GM18507 (cell line): ENCODE measurements around the gene EFCAB3.
A peak's percentile ranks its signal among the peaks of the same experiment; 100 is the strongest.
"Not testable (repeated sequence)": the region's sequence is repeated elsewhere in the genome, so short reads cannot be mapped to it uniquely, and the experiment has no call there.

Experiments
- DNase-seq: peaks from one replicate; pipeline ENCODE4 v3.0.0; 2011; ENCODE audit warnings: low read depth; ENCODE audit not compliant: insufficient read length; ENCODE audit errors: extremely low spot score
- FAIRE-seq: peaks from 2 replicates; lab custom pipeline; 2011; peaks lifted over from hg19 to GRCh38; lab: Jason Lieb, UNC

Gene EFCAB3

DNA sequence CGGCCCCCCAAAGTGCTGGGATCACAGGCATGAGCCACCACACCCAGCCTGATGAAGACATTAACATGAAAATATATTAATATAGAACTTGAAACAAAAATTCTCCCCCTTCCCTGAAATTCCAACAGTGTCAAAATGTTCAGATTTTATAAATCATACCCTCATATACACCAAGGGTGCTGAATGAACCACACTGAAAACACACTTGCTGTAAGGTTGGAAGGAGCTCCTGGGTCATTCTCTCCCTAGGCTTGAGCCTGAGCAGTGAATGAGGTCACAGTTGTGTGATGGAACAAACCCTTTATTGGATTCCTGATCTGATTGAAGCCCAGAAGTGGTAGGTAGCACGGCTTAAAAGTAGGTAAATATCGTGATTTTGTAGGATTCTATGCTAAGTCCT is at the start of gene EFCAB3:
Gene EFCAB3 (plus strand): TSS at position 301 of the 400 bp plus-strand sequence. CDS start 2,427 bp downstream, outside the sequence.
- FAIRE-seq = no peak
- DNase-seq = no peak

DNA sequence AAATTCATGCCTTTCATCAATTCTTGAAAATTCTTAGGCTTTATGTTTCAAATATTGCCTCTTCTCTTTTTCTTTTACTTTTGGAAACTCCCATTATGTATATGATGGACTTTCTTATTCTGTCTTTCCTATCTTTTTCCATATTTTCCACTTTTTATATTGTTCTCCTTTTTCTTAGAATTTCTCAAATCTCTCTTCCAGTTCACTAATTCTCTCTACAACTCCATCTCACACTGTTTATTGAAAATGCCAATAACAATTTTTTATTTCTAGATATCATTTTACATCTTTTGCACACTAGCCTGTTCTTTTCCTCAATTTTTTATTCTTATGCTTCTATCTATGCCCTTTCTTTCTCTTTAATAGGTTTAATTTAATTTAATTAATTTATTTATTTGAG is 43.8 kb upstream of the EFCAB3 start:
- FAIRE-seq (no peak), DNase-seq (no peak)

DNA sequence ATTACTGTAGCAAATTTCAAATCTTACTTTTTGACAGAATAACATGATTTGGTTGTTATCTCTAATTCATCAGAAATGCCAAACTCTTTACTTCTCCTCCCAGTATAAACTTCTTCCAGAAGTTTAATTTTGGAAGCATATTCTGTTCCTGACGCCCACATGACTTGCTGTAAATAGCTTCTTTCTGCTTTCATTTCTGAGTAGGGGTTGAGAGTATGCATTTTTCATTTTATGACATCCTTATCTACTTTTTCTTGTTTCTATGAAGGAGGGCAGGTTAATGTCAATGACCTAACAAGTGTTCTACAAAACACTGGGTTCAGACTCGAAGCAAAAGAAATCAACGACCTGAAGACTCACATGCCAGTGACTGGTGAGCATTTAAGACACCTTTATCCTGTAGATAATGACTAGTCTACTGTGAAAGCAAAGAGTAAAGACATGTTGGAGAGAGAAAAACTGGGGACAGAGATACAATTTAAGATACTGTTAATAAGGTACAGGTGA is 36.5 kb upstream of the EFCAB3 start:
- DNase-seq (no peak), FAIRE-seq (no peak)

DNA sequence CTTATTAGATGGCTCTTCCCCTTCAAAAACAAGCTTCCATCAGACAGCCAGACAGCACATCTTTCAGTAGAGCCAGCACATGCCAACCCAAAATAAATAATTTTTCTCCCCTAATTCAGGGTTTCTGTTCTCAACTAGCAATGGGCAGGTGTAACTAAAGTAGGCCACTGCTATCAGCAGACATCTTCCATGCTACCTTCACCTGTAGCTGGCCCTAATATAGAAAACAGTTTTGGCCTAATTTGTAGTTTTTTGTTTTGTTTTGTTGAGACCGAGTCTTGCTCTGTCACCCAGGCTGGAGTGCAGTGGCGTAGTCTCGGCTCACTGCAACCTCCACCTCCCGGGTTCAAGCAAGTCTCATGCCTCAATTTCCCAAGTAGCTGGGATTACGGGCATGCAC is 29.2 kb upstream of the EFCAB3 start:
- no peak for FAIRE-seq
- no peak for DNase-seq

DNA sequence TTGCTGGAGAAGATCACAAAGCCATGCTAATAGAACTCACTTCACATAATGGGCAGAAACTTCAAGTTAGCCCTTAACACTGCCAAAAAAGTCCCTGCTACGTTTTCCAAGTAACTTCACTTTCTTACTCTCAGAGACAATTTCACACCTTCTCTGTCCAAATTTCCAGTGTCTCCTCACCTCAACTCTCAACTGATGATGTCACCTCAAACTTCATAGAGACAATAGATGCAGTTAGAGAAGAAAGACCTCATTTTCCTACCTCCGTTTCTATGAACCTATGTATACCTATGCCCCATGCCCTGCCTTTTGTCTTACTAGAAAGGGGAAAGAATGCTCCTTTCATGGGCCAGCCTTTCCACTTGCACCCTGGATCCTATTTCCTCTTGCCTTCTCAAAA is 14.2 kb upstream of the EFCAB3 start:
- DNase-seq = no peak
- FAIRE-seq = no peak

DNA sequence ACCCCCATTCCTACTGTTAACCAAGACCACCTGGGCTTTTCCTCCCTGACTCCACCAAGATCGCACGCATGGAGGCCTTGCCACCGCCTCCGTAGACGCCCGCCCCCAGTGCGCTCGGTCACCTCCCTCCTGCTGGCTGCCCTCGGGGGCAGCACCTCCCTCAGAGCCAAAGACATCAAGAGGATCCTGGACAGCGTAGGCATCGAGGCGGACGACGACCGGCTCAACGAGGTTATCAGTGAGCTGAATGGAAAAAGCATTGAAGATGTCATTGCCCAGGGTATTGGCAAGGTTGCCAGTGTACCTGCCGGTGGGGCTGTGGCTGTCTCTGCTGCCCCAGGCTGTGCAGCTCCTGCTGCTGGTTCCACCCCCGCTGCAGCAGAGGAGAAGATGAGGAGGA is 1.2 kb downstream of the EFCAB3 start:
- FAIRE-seq = no peak
- no peak for DNase-seq

DNA sequence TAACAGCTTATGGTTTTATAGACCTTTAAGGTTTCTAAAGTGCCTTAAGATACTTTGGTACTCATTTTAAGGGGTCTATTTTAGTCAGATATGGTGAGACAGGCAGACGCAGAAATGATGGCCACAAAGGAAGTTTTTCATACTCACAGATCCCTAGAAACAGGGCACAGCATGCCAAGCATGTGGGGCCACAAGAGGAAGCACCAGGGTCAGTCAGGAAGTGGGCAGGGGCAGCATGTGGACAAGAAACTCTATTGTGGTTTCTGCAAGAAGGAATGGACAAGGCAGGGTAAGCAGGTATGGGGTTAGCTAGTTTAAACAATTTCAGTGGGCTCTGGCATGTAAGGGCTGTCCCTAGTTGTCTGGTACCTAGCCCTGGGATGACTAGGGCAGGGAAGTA is 8.5 kb downstream of the EFCAB3 start:
- no peak for DNase-seq
- no peak for FAIRE-seq

DNA sequence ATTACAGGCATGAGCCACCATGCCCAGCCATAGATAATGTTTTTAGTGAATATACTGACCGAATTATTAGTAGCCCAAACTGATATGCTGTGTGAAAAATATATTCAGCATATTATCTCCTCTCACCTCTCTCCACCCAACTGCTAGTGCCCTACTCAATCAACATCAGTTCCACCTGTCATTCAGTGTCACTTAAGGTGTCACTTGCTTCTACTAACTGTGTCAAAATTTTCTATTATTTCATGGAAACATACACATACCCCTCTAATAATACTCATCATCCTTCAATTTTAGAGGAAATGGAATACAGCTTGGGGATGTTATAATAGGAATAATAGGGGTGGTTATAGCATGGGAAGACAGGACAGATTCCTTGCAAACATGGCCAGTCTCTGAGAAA is 12.6 kb downstream of the EFCAB3 start:
- FAIRE-seq (no peak), DNase-seq (no peak)

DNA sequence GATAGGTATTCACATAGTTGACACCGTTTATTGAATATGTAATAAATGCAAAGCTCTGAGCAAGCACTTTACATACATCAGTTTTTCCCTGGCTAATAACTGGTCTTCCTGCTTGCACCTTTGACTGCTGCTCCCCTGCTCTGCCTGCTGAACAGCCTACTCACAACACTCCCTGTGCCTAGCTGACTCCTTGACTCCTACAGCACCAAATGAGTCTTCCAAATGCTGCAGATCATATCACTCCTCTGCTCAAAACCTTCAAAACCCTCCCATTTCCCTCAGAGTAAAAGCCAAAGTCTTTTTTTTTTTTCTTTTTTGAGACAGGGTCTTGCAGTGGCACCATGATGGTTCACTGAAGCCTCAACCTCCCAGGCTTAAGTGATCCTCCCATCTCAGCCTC is 18.5 kb downstream of the EFCAB3 start:
- no peak for DNase-seq
- no peak for FAIRE-seq

DNA sequence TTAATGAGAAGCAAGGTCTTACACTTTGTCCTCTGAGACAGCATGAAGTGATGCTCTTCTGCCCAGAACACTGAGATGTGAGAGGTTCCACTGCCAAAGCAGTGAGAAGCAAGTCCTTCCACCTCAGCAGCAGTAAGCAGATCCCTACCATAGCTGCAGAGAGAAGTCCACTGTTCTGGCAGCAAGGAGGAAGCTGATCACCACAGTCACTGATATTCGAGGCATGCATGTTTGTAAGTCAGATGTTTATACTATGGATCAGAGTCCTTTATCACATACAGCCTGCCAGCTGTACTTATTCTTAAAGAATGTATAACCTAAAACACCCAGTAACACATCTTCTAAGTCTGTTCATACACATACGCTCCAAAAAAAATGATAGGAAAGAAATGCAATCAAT is 25.1 kb downstream of the EFCAB3 start:
- FAIRE-seq = no peak
- DNase-seq = no peak

DNA sequence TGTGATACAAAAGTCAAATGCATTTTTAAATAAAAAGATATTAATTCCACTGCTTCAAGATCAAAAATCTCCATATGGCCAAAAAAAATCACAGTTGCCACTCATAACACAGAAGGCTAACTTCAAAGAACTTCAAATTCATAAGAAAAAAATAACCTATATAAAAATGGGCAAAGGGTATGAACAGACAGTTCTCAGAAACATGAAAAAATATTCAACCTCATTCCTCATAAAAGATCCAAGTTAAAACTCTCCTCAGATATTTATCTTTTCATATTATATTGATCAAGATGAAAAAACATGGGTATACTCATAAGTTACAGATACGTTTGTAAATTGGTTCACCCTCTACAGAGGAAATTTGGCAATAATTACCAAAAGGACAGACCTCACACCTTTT is 32.7 kb downstream of the EFCAB3 start:
- DNase-seq, FAIRE-seq: not testable (repeated sequence)

DNA sequence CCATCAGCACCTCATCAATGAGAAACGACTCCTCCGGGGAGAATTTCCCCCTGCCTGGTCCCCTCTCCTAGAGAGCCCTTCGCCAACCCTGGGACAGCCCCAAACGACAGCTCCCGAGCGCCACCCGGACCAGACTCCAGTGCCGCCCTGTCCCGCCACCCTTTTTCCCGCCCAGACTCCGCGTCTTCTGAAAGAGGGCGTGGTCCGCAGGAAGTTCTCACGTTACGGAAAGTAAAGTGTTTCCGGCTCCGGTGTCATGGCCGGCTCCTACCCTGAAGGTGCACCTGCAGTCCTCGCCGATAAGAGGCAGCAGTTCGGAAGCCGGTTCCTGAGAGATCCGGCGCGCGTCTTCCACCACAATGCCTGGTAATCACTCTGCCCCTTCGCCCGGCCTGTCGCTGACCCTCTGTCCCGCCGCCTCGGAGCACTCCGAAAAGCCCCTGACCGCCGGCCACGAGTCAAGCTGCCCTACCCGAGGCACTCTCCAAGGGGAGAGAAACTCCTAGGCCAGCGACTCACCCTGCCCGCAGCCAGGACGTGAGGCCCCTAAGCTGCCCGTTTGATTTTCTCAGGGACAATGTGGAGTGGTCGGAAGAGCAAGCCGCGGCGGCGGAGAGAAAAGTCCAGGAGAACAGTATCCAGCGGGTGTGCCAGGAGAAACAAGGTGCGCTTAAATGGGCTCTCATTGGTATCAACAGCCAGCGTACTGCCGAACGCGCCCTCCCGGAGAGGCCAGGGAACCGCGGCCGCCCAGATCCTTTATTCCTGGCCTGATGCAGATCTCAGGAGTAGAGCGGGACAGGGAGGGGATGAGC is 43.5 kb downstream of the EFCAB3 start, which contains the start of gene METTL2A:
Gene METTL2A (plus strand): TSS at position 251 of the 815 bp plus-strand sequence. CDS start 6 bp downstream, at position 257.
- FAIRE-seq (peak; percentile 93), DNase-seq (peak; percentile 45)

DNA sequence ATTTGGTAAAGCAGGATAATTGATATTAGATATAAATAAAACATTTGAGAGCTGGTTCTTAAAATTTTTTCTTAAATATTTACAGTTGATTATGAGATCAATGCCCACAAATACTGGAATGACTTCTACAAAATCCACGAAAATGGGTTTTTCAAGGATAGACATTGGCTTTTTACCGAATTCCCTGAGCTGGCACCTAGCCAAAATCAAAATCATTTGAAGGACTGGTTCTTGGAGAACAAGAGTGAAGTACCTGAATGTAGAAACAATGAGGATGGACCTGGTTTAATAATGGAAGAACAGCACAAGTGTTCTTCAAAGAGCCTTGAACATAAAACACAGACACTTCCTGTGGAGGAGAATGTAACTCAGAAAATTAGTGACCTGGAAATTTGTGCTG is 45.9 kb downstream of the EFCAB3 start:
- FAIRE-seq = not testable (repeated sequence)

DNA sequence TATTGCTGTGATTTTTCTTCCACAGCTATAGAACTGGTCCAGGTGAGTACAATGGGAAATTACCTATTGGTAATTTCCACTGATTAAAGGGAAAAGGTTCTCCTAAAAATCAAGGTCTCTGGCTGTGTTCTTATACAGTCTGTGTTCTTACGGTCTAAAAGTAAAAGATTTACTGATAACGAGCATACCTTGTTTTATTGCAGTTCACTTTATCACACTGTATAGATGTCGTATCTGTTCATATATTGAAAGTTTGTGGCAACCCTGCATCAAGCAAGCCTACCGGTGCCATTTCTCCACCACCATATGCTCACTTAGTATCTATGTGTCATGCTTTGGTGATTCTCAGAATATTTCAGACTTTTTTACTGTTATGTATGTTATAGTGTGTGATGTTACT is 54.9 kb downstream of the EFCAB3 start:
- not testable (repeated sequence) for FAIRE-seq, DNase-seq

More for the DNA sequence above, 45.9 kb downstream of the EFCAB3 start:
- DNase-seq = not testable (repeated sequence)

DNA sequence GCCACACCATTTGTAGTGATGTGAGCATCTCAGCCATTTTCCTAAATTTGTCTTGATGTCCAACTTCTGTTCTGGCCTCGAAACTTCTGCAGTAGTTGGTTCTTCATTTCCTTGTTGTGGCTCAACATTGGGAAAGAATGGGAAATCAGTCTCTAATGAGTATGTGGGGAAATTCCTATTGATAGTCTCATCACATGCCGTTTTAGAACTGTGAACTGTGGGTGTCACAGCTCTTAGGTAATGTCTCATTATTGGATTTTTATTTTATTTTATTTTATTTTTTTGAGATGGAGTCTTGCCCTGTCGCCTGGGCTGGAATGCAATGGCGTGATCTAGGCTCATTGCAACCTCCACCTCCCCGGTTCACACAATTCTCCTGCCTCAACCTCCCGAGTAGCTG is 60.8 kb downstream of the EFCAB3 start:
- not testable (repeated sequence) for DNase-seq, FAIRE-seq

DNA sequence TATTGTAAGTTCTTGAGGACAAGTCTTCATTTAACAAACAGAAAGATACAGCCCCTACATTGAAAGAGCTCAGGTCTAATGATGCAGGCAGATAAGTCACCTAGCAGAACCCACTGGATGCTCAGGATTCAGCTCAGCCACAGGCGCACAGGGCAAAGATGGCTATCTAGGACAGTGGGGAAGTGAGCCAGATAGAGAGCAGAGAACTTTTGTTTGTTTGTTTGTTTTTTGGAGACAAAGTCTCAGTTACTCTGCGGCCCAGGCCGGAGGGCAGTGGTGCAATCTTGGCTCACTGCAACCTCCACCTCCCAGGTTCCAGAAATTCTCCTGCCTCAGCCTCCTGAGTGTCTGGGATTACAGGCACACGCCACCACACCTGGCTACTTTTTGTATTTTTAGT is 63.7 kb downstream of the EFCAB3 start:
- FAIRE-seq (no peak), DNase-seq (no peak)

DNA sequence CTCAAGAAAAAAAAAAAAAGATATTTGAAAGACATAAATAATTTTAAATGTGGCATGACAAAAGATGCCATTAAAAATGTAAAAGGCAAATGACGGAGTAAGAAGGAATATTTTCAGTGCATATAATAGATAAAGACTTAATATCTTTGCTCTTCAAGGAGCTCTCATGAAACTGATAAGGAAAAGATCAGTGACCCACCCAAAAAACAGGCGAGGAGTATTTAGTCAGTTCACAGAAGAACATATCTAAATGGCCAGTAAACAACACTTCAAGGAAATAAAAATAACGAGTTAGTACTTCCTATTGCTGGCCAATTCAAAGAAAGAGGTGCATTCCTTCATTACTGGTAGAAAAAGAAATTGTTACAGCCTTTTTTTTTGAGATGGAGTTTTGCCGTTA is 65.4 kb downstream of the EFCAB3 start:
- FAIRE-seq, DNase-seq: not testable (repeated sequence)

DNA sequence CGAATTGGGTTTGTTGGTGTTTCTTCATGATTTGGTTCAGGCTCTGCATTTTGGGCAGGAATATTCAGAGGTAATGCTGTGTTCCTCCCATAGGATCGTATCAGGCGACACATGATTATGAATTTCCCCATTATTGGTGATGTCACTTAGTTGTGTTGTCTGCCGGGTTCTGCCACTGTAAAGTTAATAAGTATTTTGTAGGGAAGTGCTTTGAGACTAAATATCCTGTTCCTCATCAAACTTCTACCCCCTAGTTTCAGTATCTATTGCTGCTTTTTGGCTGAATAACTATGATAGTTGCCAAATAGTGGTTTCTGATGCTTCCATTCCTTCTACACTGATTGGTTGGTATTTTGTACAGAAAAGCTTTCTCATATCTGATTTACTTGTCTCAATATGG is 71.8 kb downstream of the EFCAB3 start:
- not testable (repeated sequence) for DNase-seq
- FAIRE-seq = peak; percentile 55

DNA sequence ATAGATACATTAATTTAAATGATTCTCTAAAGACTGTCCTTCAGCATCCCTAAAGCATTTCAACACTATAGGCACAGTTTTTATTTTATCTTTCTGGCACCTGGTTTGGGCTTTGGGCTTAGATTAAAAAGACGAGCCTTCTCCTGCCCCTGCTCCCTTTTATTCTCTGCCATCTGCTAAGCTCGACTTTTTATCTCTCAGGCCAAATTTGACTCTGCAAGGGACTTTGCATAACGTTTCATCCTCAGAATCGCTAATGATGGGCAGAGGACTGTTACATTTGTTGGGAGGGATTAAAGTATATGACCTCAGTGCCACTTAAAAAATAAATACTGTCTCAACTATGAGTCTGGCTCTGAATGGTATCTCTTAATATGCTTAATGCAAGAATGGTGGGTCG is 72.7 kb downstream of the EFCAB3 start:
- not testable (repeated sequence) for DNase-seq, FAIRE-seq

DNA sequence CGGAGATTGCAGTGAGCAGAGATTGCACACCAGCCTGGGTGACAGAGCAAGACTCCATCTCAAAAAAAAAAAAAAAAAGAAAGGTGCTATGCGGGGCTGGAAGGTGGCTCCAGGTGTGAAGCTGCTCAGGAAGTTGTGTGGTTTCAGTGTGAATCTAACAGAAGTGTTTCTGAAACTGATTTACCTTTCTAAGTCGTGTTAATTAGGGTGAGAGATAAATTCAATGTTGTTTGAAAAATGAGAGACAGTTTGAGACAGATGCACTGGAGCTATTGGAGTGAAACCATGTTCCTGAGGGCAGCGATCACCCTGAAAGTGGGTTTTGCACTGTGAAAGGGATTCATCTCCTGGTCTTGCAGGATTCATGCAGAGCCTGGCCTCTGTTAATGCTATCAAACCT is 73.3 kb downstream of the EFCAB3 start:
- FAIRE-seq = peak; percentile 85
- not testable (repeated sequence) for DNase-seq

DNA sequence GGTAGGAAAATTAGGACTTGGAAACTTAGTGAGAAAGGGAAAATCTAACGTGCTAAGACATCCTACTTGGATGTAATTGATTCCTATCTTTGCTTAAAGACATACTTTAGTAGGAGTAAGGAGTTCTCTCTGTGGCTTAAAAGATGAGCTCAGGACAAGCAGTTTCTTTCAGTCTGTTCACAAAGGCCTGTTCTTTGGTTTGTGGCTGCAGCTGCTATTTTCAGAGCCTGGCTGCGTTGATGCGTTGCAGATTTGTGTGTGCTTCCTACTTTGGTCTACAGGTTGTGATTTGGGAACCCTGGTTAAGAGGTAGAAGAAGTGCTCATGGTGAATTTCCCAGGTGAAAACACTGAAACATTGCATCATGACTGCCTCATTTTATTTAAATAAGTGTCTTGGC is 73.8 kb downstream of the EFCAB3 start:
- not testable (repeated sequence) for DNase-seq
- peak; percentile 92 for FAIRE-seq
